HG03571 (cell line): ENCODE measurements around the gene FUT4.
"Not testable (repeated sequence)": the region's sequence is repeated elsewhere in the genome, so short reads cannot be mapped to it uniquely, and the experiment has no call there.

Experiments used
- ATAC-seq: cut with Tn5 transposase; IDR thresholded peaks from one replicate; pipeline ENCODE4 v1.9.1; 2021; ENCODE audit not compliant: unreplicated experiment

FUT4 gene, protein sequence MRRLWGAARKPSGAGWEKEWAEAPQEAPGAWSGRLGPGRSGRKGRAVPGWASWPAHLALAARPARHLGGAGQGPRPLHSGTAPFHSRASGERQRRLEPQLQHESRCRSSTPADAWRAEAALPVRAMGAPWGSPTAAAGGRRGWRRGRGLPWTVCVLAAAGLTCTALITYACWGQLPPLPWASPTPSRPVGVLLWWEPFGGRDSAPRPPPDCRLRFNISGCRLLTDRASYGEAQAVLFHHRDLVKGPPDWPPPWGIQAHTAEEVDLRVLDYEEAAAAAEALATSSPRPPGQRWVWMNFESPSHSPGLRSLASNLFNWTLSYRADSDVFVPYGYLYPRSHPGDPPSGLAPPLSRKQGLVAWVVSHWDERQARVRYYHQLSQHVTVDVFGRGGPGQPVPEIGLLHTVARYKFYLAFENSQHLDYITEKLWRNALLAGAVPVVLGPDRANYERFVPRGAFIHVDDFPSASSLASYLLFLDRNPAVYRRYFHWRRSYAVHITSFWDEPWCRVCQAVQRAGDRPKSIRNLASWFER

DNA sequence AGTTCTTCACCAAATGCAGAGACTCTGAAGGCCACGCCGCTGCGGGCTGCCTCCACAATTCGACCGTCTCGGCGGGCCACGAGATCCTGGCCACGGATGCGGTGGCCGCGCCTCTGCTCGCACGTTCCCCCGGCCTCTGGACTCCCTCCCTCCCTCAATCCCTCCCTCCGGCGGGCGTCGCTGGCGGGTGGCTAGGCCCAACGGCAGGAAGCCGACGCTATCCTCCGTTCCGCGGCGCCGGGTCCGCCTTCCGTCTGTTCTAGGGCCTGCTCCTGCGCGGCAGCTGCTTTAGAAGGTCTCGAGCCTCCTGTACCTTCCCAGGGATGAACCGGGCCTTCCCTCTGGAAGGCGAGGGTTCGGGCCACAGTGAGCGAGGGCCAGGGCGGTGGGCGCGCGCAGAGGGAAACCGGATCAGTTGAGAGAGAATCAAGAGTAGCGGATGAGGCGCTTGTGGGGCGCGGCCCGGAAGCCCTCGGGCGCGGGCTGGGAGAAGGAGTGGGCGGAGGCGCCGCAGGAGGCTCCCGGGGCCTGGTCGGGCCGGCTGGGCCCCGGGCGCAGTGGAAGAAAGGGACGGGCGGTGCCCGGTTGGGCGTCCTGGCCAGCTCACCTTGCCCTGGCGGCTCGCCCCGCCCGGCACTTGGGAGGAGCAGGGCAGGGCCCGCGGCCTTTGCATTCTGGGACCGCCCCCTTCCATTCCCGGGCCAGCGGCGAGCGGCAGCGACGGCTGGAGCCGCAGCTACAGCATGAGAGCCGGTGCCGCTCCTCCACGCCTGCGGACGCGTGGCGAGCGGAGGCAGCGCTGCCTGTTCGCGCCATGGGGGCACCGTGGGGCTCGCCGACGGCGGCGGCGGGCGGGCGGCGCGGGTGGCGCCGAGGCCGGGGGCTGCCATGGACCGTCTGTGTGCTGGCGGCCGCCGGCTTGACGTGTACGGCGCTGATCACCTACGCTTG, at the start of gene FUT4:
FUT4 (plus strand) TSS at position 227 of the 951 bp plus-strand sequence; CDS start at position 440, 213 bp downstream.
- peak; percentile 77 for ATAC-seq

DNA sequence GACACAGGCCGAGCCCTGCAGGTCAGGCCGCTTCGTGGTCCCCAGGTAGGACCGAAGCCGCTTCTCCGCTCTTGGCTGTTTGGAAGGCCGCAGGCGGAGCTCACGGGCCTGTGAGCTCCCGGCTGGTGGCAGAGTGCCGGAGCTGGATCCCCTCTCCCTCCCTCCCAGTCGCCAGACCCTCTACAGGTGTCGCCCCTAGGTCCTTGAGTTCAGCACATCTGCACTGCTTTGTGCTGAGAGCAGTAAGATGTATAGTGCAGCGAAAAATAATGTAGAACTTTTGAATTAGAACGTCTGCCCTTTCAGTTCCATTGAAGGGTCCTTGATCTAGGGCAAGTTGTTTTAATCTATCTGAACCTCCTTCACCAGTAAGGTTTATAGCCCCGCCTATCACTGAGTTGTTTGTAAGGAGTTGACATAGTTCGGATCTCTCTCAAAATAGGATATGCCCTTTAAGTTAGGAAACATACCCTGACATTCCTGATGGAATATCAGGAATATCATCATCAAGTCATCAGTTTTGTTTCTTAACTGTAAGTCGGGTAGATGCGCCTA, 49.5 kb upstream of the FUT4 start:
- peak; percentile 57 for ATAC-seq

DNA sequence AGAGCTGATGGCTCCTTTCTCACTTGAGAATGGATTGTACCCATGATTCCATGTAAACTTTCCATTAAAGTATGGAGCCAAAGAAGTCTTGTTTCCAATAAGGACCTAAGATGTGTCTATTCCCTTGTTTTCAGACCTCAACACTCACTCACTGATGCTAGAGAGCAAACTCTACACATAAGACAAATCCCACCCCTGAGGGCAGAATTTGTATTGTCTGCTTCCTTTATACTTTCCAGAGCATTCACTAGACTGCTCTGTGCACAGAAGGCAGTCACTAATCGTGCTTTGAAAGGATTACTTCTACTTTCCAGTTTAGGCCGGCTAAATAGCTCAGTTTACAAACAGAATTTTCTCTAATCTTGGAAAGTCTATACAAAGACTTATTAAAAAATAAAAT, 43.5 kb upstream of the FUT4 start:
- ATAC-seq = no peak

DNA sequence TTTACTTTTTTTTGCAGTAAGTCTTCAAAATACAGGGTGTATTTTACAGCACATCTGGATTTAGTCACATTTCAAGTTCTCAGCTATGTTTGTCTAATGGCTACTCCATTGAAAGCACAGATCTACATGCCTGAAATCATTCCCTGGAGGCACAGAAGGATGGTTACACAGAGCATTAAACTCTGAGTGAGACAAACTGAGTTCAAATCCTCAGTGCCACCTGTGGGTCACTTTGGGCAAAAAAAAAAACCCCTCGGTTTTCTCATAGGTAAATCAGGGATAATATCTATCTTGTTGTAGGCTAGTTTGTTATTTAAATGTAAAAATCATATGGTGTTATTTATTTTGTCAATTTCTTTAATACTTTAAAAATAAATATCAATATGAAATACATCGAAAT, 42.2 kb upstream of the FUT4 start:
- ATAC-seq = no peak

DNA sequence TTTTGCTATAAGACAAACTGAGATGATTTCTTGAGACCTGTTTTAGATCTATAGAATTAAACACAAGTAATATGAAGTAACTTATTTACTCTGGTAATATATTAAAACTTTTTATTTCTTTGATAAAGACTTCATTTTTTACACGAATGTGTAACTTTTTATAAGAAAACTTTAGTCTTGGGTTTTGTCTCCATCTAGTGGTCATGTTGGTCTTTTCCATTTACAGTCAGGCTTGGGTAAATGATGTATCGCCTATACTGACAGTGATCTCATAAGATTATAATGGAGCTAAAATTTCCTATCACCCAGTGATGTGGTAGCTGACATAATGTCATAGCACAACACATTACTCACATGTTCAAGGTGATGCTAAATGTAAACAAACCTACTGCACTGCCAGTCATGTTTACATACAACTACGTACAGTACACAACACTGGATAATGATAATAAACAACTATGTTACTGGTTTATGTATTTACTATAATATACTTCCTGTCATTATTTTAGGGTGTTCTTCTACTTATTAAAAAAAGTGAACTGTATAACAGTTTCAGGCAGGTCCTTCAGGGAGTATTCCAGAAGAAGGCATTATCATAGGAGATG, 38.9 kb upstream of the FUT4 start:
- no peak for ATAC-seq

DNA sequence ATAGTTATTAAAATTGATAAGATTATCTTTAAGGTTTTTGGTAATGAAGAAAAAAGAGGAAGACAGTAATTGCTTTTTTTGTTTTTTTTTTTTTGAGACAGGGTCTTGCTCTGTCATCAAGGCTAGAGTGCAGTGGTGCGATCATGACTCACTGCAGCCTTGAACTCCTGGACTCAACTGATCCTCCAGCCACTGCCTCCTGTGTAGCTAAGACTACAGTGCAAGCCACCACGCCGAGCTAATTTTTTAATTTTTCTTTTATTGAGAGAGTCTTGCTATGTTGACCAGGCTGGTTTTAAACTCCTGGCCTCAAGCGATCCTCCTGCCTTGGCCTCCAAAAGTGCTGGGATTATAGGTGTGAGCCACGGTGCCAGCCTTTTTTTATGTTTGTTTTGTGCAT, 37.2 kb upstream of the FUT4 start:
- not testable (repeated sequence) for ATAC-seq

DNA sequence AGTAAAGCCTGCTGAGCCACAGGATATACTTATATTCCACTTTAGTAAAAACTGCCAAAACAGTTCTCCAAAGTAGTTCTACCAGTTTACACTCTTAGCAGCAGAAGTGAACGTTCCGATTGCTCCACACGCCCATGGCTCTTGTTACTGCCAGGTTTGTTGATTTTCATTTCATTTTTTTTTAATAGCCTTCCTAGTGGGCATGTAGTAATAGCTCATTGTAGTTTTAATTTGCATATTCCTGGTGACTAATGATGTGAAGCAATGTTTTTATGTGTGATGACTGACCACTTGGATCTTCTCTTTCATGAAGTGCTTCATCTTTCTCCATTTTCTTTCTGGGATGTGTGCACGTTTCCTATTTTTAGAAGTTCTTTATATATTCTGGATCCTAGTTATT, 36.2 kb upstream of the FUT4 start:
- no peak for ATAC-seq

DNA sequence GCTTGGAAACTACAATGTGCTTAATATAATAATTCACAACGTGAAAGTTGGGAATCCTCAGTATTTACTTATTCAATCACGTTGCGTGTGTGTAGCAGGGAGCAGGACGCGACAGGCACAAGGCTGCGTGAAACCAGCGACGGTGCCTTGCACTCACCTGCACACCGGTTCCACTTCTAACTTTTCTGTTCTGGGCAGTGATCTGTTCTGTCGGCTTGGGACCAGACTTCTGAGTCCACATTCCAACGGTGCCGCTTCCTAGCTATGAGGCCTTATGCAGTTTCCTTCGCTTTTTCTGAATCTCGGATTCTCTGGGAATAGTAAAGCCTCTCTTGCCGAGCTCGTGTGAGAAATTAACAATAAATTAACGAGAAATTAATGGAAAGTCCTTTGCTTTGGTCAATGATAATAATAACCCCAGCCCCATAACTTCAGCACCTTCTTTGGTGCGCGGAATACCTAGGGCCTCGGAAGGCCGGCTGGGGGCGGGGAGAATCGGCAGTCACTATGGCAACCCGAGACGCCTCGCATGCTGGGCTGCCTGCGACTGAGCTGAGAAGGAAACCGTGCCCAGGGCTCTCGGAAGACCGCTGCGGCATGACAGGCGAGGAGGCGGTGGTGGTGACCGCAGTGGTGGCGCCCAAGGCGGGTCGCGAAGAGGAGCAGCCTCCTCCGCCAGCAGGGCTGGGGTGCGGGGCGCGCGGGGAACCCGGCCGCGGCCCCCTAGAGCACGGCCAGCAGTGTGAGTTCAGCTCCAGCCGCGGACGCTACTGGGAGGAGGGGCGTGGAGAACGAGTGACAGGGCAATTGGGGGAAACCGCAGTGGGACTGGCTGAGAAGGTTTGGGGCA, 31.6 kb upstream of the FUT4 start, which contains the start of gene C11orf97:
C11orf97 (plus strand) TSS at position 530 of the 850 bp plus-strand sequence; CDS start at position 598, 68 bp downstream.
- peak; percentile 77 for ATAC-seq

DNA sequence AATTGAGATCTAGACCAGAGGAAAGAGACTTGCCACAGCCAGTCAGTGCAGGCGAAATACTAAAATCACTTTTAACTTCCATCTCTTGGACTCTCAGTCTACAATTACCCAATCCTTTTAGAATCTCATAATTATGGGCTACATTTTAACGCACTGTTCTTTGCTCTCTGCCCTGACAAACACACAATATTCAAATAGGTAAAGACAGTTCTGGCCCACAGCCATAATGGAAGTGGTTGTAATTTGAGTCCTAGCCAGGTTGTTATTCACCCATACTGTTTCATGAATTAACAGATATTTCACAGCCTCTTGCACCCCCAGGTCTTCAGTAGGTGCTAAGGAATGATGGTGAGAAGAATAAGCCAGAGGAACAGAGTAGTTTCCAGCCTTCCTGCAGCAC, 30.6 kb upstream of the FUT4 start:
- peak; percentile 51 for ATAC-seq

DNA sequence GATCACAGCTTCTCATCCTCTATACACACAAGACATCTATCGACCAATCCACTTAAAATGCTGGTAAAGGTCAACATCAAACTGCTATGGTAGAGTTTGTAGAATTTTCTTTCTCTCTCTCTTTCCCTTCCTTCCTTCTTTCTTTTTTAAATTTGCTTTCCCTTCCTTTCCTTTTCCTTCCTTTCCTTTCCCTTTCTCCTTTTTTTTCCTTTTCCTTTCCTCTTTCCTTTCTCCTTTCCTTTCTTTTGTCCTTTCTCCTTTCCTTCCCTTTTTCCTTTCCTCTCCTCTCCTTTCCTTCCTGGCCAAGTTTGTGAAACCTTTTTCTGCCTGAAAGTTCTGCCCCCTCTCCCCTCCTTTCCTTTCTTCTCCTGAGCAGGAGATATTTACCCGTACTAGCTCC, 28.3 kb upstream of the FUT4 start:
- ATAC-seq = no peak

DNA sequence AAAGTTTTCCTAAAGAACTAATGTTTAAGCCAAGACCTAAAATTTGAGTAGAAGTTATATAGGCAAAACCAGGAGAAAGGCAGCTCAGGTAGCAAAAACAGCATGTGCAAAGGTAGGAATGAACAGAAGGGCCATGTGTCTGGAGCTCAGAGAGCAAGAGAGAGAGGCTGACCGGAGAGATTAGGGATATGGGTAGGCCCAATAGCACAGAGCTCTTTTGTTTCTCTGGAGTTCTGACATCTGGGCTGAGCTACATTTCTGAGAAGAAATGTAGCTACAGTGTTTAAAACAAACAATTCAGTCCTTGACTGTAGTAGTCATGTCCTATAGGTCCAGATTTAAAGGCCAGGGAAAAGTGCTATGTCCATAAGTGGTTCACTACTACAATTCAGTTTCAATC, 27.0 kb upstream of the FUT4 start:
- ATAC-seq = no peak

DNA sequence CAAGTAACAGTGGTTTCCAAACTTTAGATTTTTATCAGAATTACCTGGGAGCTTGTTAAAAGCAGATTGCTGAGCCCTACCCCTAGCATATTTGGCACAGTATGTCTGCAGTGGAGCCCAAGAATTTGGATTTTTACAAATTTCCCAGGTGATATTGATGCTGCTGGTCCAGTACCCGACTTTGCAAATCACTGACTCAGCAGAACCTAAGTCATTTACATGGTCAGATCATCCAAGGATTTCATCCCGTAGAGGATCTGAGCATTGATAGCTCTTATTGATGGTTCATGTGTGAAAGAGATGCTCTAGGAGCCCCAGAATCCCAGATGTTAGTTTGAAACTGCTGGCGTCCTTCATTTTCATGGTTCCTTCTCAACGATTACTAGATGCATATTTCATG, 25.4 kb upstream of the FUT4 start:
- ATAC-seq = no peak

DNA sequence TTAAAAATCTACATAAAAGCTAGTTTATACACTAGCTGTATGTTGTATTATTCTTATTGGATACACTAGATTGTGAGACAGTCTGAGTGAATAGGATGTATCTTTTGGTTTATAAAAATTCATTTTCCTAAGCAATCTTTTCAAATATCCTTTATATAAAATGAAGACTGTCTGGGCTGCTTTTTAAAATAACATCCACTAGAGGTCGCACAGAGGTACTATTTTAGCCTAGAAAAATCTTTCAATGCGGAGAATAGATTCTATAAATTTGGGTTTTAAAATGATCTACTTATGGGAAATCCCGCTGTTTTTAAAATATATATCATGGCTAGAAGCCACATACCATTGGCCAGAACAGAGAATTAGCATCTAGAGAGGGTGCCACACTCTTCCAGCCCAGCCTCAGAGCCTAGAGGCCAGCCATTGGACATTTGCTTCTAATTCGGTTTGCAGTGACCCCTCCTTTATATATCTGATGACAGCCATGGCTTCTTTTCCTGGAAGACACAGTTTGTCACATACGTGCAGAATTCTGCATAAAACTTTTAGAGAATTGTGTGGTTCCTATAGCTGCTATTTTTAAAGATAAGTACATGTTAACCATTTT, 24.1 kb upstream of the FUT4 start:
- ATAC-seq = peak; percentile 45

DNA sequence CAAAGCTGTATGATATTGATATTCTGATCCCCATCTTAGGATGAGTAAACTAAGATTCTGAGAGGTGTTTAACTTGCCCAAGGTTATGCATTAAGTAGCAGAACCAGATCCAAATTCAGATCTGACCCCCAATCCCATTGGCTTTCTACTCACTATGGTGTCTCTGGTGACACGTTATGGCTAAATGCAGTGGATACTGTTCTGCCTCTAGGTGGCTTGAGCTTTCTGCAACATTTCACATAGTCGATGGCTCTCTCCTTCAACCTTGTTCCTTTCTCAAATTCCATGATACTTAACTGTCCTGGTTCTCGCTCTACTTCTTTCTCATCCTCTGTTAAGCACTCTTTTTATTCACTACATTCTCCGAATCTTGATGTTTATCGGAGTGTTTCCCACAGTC, 22.0 kb upstream of the FUT4 start:
- ATAC-seq = no peak

DNA sequence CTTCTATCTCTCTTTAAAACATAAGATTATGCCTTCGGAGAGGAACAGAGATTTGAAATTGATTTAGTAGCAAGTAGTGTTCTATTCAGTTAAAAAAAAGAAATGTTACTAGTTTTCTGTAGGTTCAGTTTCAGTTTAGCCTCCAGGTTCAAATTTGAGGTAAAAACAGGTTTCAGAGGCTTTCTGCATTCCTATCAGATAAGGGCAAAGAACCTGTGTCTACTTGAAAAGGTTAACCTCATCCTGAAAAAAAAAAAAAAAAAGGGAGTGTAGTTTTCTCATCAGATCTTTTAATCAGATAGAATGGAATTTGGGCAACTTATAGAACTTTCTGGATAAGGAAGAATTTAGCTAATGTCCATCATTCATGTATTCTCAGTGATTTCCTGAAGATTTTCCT, 19.4 kb upstream of the FUT4 start:
- ATAC-seq = no peak

DNA sequence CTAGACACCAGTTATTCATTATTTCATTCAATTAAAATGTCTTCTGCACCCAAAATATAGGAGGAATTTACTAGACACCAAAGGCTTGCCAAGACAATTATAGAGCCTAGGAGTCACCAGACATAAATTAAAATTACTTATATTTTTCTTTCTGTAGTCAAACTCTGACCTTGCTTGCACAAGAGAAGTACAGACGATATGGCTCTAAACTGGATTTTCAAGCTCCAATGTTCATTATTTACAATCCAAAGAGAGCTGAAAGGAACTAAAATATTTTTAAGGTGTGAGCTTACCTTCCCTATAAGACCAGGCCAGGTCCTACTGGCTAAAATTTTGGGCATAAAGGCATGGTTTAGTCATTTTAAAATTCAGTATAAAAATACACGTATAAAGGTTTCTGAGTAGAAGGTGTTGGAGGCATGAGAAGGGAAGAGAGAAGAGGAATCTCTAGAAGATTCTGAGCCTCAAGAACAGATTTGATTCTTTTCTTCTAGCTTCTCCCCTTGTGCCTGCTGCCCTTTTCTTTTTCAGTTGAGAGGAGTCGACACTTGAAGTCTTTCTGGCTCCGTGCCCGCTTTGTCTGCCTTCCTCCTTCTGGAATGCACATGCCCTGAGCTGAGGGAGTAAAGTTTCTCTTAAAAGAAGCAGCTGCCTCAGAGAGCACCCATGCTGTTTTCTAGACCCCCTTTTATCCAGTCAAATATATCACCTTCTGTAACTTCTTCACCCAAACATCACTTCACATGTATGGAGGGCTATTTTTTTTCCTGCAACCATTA, 18.0 kb upstream of the FUT4 start:
- no peak for ATAC-seq

DNA sequence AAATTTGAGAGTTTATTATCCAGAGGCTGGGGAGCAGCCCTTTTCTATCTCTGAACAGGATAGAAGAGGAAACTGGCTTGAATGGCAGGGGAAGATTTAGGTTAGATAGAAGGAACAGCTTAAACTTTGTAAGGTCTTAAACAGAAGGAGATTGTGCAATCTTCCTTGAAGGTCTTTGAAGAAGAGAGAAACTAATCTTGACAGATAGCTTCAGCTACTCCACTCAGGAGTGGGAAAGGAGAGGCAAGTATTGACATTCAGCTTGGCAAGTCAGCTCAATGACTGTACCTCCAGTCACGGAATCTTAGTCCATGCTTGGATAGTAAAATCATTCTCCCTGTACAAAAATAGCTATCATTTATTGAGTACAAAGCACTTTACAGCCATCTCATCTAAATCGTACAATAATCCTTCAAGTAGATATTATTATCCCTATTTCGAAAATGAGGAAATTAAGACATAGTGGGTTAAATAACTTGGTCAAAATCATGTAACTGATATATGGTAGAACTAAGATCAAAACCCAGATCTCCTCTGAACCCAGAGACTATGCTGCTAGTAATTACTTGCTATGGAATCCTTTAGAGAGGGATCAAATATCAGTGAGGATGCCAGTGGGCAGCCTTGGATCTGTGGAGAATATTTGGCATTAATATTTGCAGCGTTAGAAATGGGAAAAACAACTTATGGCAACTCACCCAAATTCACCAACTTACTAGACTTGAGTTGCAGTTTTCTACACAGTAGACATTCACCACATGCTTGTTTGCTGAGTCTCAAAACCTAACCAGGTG, 16.9 kb upstream of the FUT4 start:
- no peak for ATAC-seq

DNA sequence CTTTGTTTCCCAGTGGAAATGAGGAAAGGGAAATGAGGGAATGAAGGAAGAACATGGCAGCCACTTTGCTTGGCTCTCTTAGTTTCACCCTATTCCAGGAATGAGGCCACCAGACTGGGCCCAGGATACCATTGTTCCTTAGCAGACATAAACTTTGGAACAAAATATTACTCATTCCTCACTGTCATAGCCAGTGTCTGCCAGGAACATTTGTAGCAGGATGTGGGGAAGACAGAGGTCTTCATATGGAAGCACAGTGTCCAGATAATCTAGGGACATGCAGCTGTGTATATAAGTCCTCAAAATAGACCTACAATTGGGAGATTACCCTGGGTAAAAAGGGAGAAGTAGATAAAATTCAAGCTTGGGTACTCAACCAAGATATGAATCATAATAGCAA, 15.2 kb upstream of the FUT4 start:
- no peak for ATAC-seq
